Stimulated activated CD8-positive, alpha-beta memory T cell treated with anti-CD3 and anti-CD28 coated beads, Interleukin-15, amount 100 ng/mL, for 4 hours (primary cell): Measurements from ENCODE around the gene TFDP2.
"Not testable (repeated sequence)": the region's sequence is repeated elsewhere in the genome, so short reads cannot be mapped to it uniquely, and the experiment has no call there.

Experiments used
- DNase-seq, 2 donors: peaks; one replicate each; pipeline ENCODE4 v3.0.0-alpha.2; 2020; ENCODE audit warnings: low read depth in 2 of 2

The TFDP2 gene

DNA sequence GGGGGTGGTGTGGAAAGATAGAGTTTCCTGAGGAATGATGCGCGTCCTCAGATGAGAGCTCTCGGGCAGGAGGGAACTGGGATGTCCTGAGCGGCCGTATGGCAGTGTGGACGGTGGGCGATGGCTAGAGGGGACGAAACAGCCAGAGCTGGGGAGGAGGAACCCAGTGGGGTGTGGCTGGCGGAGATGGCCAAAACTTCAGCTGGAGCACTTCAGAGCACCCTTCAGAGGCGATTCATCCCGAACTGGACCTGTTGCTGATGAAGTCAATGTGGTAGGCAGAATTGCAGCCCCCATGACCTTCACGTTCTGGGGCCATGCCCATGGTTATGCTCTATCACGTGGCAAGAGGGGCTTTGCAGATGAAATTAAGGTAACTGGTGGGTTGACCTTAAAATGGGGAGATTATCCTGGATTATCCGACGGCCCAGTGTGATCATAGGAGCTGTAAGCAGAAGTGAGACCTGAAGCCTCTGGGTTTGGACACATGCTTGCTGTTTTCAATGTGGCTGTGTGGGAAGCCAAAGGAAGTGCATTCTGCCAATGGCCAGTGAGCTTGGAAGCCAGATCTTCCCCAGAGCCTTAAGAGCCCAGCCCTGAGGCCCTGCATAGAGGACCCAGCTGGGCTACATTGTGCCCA lies 220.6 kb downstream of the TFDP2 start:
- no peak for DNase-seq

- DNase-seq: no peak
These were observed 222.4 kb downstream of the TFDP2 start for GRCh38 chr3:141926929-141927328.

GRCh38 chr3:141925677-141926076 lies 223.7 kb downstream of the TFDP2 start:
- DNase-seq: not testable (repeated sequence)

DNA sequence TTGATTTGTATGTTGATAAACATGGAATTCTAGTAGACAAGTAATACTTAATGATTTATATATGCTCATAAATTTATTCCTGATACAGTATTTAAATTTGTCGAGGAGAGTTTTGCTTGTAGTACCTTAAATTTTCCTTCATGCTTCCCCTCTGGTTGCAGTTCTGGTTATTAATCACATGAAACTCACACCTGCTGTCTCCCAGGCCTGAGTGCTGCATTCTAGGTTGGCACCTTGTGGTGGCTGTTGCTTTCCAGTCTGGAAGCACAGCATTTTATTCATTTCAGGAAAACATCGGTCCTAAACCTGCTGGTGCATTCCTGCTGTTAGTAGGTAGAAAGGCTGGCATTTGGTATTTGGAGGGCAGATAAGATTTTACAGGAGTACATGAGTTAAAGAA lies 228.0 kb downstream of the TFDP2 start:
- DNase-seq: no peak

- no peak for DNase-seq
These were observed 228.6 kb downstream of the TFDP2 start for GRCh38 chr3:141920701-141921100.

- DNase-seq: no peak
These were observed 233.6 kb downstream of the TFDP2 start for GRCh38 chr3:141915766-141916165.

- DNase-seq: no peak
These were observed 234.3 kb downstream of the TFDP2 start for GRCh38 chr3:141915016-141915415.

- no peak for DNase-seq
These were observed 235.0 kb downstream of the TFDP2 start for GRCh38 chr3:141914311-141914710.

DNA sequence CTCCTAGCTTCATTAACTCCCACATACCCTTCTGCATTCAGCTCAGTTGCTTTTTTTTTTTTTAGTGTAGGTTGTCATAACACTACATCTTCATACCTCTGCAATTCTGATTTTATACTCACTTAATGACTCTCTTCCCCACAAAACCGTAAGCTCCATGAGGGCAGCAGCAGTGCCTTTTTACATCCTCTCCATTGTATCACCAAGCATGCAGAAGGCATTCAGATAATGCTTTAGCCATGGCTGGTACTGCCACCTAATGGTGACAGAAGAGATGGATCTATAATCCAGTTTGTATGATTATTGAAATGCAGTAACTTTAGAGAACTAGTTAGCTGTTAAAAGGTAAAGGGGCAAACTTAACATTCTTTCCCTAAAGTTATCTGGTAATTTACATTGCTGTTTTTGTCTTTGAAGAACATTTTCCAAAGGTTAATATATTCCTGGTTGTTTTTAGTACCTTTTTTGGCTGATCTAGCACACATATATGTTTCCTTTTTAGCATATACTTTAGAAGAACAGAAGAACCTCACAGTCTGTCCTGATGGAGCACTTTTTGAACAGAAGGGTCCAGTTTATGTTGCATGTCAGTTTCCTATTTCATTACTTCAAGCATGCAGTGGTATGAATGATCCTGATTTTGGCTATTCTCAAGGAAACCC lies 236.1 kb downstream of the TFDP2 start:
- peak in 1 of 2 donors; percentile 21 for DNase-seq

- DNase-seq: not testable (repeated sequence)
These were observed 239.4 kb downstream of the TFDP2 start for GRCh38 chr3:141909986-141910385.

DNA sequence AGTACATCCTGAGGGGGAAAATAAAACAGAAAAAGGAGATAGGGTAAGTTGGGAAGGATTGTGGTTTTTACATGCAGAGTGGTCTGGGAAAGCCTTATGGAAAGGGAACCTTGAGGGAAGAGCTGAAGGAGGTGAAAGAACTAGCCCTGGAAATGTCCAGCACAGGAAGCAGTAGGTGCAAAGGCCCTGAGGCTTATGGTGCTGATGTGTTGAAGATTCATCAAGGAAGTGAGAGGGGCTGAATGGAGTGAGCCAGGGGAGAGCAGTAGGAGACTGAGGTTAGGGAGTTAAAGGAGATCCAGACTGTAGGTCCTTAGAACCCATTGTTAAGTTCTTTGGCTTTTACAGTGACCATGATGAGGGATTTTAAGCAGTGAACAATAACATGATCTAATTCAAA lies 239.9 kb downstream of the TFDP2 start:
- no peak for DNase-seq

- DNase-seq: no peak
These were observed 244.2 kb downstream of the TFDP2 start for GRCh38 chr3:141905129-141905528.

DNA sequence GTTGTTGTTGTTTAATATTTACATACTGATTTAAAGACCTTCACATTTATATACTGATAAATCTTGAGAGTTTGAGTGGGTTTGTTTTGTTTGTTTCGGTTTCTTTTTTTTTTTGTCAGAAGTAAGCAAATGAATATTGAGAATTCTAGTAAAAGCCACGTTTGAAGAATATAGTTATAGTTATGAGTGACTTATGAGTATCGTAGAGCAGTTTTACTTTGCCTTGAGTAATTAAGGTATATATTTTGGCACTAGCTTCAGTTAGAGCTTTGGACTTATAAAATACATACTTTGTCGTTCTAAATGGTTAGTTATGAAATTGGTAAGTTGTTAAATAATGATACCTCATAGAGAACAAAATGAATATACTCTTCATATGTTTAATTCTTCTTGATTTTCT lies 245.1 kb downstream of the TFDP2 start:
- DNase-seq: no peak

- no peak for DNase-seq
These were observed 247.4 kb downstream of the TFDP2 start for GRCh38 chr3:141901914-141902313.

DNA sequence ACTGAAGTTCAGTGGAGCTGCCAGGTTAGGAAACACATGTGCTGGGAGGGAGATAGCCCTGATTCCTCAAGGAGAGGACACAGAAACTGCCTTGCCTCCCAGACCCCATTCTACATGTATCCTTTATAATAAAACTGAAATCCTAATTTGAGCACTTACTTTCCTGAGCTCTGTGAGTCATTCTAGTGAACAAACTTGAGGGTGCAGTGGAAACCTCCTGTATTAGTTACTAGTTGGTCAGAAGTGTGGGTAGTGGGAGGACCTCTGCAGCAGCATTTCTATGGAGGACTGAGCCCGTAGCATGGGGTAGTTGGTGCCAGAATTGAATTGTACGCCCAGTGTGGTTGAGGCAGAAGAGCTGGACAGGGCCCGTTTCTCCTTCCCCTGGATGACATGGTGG lies 249.0 kb downstream of the TFDP2 start:
- no peak for DNase-seq

DNA sequence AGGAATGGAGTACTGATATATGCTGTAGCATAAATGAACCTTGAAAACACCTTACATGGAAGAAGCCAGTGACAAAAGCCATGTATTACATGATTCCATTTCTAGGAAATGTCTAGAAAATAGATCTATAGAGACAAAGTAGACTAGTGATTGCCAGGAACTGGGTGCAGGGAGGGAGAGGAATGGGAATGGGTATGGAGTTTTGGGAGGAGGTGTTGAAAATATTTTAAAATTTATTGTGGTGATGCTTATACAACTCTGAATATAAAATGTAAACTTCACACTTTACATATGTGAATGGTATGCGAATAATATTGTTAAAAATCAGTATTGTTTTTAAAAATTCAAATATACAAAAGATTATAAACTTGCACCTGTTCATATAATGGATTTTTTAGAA lies 250.4 kb downstream of the TFDP2 start:
- no peak for DNase-seq

- DNase-seq: no peak
These were observed 253.6 kb downstream of the TFDP2 start for GRCh38 chr3:141895731-141896130.

DNA sequence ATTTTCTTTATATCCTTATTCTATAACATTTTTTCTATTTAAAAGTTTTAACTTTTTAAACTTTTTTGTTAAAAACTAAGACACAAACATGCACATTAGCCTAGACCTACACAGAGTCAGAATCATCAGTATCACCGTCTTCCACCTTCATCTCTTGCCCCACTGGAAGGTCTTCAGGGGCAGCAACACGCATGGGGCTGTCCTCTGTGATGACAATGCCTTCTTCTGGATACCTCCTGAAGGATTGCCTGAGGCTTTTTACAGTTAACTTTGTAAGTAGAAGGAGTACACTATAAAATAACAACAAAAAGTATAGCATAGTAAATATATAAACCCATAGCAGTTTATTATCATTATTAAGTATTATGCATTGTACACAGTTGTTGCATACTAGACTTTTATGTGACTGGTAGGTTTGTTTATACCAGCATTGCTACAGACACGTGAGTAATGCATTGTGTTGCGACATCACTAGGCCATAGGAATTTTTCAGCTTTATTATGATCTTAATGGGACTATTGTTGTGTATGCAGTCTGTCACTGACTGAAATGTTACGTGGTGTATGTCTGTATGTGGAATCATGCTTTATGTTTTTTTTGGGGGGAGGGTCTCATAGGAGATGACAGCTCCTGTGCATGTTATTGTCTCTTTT lies 254.7 kb downstream of the TFDP2 start:
- no peak for DNase-seq
